Naive thymus-derived CD4-positive, alpha-beta T cell (primary cell): ENCODE data around the gene SRRM5. TPM values are rescaled to one million over a fixed set of nuclear protein-coding genes. Genes with fewer than 3 reads are reported as not detected.

Experiments used
- ATAC-seq: fragments of 150-1000 bp; cut with Tn5 transposase; 2 replicates; pipeline ENCODE4 v1.10.0; 2021; ENCODE audit warnings: mild to moderate bottlenecking, moderate library complexity
- CTCF ChIA-PET: fragments of 350-600 bp; sonication (Branson Sonifier 250); formaldehyde crosslinking; loops from one replicate; lab custom pipeline; 2021; ENCODE audit warnings: antibody characterized with exemption; lab: Charles Lee
- POLR2A ChIA-PET: fragments of 350-600 bp; sonication (Branson Sonifier 250); formaldehyde crosslinking; loops from one replicate; lab custom pipeline; 2021; ENCODE audit warnings: antibody characterized with exemption, inconsistent platforms; lab: Charles Lee
- DNase-seq, 9 donors: peaks; one replicate each; pipeline versions ENCODE4 v3.0.0 to v3.0.0-alpha.2; 2020 to 2022; ENCODE audit warnings: mixed read lengths in 1 of 9
- H3K27ac ChIP-seq: one replicate; pipeline ENCODE4 v1.7.0; 2013; ENCODE audit warnings: mild to moderate bottlenecking, low read depth, low read length, moderate library complexity
- H3K27me3 ChIP-seq, 2 donors: one replicate each; pipeline ENCODE4 v1.7.0; 2013; ENCODE audit warnings: low read length in 2 of 2, mild to moderate bottlenecking in 2 of 2, moderate library complexity in 2 of 2; ENCODE audit not compliant: control insufficient read depth in 2 of 2, insufficient read depth in 2 of 2
- H3K36me3 ChIP-seq, 3 experiments: 1 replicate in 2 of 3; 2 replicates in 1 of 3; pipeline ENCODE4 v1.7.0; 2013; ENCODE audit warnings: low read length in 3 of 3, mild to moderate bottlenecking in 3 of 3, moderate library complexity in 1 of 3; ENCODE audit not compliant: insufficient read depth in 3 of 3, control insufficient read depth in 2 of 3
- H3K4me1 ChIP-seq, 2 donors: one replicate each; pipeline ENCODE4 v1.7.0; 2013; ENCODE audit warnings: low read length in 2 of 2, mild to moderate bottlenecking in 2 of 2, moderate library complexity in 1 of 2; ENCODE audit not compliant: control insufficient read depth in 2 of 2, insufficient read depth in 2 of 2
- H3K4me3 ChIP-seq: 2 replicates; pipeline ENCODE4 v1.7.0; 2013; ENCODE audit warnings: mild to moderate bottlenecking, low read length
- H3K9me3 ChIP-seq, 3 experiments: 1 replicate in 2 of 3; 2 replicates in 1 of 3; pipeline ENCODE4 v1.7.0; 2013; ENCODE audit warnings: low read length in 3 of 3; ENCODE audit not compliant: control insufficient read depth in 2 of 3
- H3K27ac Mint-ChIP-seq, 9 donors: one replicate each; pipeline ENCODE4 v1.8.0; 2020 to 2022; ENCODE audit warnings: mixed read lengths in 9 of 9, mild to moderate bottlenecking in 8 of 9, moderate library complexity in 5 of 9, inconsistent platforms in 2 of 9
- H3K27me3 Mint-ChIP-seq, 5 donors: one replicate each; pipeline ENCODE4 v1.8.0; 2021 to 2022; ENCODE audit warnings: mixed read lengths in 5 of 5, mild to moderate bottlenecking in 1 of 5
- H3K36me3 Mint-ChIP-seq, 5 donors: one replicate each; pipeline ENCODE4 v1.8.0; 2020 to 2022; ENCODE audit warnings: mixed read lengths in 5 of 5, mild to moderate bottlenecking in 3 of 5, inconsistent platforms in 1 of 5
- H3K4me1 Mint-ChIP-seq, 7 donors: one replicate each; pipeline ENCODE4 v1.8.0; 2020 to 2022; ENCODE audit warnings: mixed read lengths in 7 of 7, mild to moderate bottlenecking in 3 of 7, inconsistent platforms in 1 of 7
- H3K4me3 Mint-ChIP-seq, 10 donors: one replicate each; pipeline ENCODE4 v1.8.0; 2020 to 2022; ENCODE audit warnings: mild to moderate bottlenecking in 10 of 10, mixed read lengths in 10 of 10, moderate library complexity in 6 of 10, inconsistent platforms in 2 of 10
- H3K9me3 Mint-ChIP-seq, 11 donors: one replicate each; pipeline ENCODE4 v1.8.0; 2020 to 2022; ENCODE audit warnings: mixed read lengths in 11 of 11, mild to moderate bottlenecking in 4 of 11, inconsistent platforms in 1 of 11, moderate library complexity in 1 of 11
- intact Hi-C, 2 donors: fragments of 100-400 bp; cut with micrococcal nuclease; formaldehyde crosslinking; loops; one replicate each; pipeline ENCODE4 v1.15.1; 2023
- polyA plus RNA-seq, 2 donors: library from polyadenylated mRNA; unstranded; fragments of 300-500 nt; fragmentation: Illumina TruSeq; gene quantifications; one replicate each; pipeline ENCODE4 v1.2.3, GENCODE V29; 2021
- total RNA-seq, 6 experiments: library from RNA in 5 of 6; stranded (reverse) in 5 of 6; gene quantifications; 1 replicate in 5 of 6; 2 replicates in 1 of 6; pipeline ENCODE4 v1.2.3 and lab custom pipeline; 2021 to 2026

SRRM5 gene
- total and polyA plus RNA-seq, 7 experiments from 2014 or later, result 0.56 to 1.7 (median 1.1) TPM

DNA sequence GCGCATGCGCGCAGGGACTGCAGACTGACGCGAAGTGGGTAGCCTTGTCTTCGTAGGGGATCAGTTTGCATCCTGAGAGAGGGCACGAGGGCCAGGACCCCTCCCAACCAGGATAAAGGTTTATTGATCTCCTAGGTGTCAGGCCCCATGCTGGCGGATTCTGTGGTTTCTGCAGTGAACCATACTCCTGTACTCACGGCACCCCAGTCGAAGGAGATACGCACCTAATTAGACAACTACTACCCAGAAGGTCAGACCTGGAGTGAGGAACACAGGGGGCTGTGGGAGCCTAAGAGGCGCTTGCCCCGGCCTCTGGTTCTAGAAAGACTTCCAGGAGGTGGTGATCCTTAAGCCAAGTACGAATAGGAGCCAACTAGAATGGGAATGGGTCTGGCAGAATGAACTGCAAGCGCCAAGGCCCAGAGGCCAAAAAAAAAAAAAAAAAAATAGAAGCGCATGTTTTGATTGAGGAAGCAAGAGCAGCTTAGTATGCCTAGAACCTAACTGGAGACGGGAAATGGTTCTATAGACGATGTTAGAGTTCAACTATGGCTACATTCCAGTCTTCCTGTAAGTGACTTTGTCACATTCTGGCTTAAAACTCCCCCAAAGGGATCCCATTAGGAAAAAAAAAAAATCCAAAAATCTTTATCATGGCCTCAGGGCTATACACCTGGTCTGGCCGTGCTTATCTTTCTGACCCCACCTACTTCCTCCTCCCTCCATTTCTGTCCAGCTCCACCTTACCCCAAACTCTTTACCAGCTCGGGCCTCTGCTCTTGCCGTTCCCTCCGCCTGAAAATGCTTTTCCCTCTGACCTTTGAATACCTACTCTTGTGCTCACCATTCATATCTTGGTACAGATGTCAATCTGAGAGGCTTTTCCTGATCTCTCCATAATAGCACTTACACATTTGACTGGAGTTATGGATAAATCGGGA lies 8.4 kb downstream of the SRRM5 start:
- Mint-ChIP-seq H3K27ac (peak overlapping the region; percentile 93 to 99 (median 97)), H3K4me3 (peak overlapping the region; percentile 95 to 99 (median 98)), H3K4me1 (peaks cover 18 to 61% (median 44%) of the 10 kb centered on the region in 7 donors), H3K9me3 (no peaks in the 10 kb centered on the region), H3K36me3 (peaks cover 0 to 2% (median 0%) of the 10 kb centered on the region in 5 donors), H3K27me3 (no peaks in the 10 kb centered on the region)
- Histone ChIP-seq H3K27me3 (no peaks in the 10 kb centered on the region), H3K4me3 (peak overlapping the region; percentile 63), H3K9me3 (no peaks in the 10 kb centered on the region), H3K36me3 (peaks cover 0 to 8% (median 0%) of the 10 kb centered on the region in 3 experiments), H3K27ac (peak overlapping the region; percentile 83), H3K4me1 (peaks cover 13 to 16% of the 10 kb centered on the region in 2 donors)
- CTCF ChIA-PET, result no interaction called here
- POLR2A ChIA-PET, result interaction anchor here (0.7 to 1.0 kb wide), 5 partner anchors 10 to 1781 kb away, joined by 3 to 4 read pairs (median 3); no protein-coding TSS in a partner anchor
- intact Hi-C loops, result loop anchor here in 1 of 2 donors (1.0 kb wide), 1 partner anchor 48 kb away; no protein-coding TSS in a partner anchor
- DNase-seq (peak in 4 of 9 donors; percentile 64 to 88 (median 84)), ATAC-seq (no peak)

DNA sequence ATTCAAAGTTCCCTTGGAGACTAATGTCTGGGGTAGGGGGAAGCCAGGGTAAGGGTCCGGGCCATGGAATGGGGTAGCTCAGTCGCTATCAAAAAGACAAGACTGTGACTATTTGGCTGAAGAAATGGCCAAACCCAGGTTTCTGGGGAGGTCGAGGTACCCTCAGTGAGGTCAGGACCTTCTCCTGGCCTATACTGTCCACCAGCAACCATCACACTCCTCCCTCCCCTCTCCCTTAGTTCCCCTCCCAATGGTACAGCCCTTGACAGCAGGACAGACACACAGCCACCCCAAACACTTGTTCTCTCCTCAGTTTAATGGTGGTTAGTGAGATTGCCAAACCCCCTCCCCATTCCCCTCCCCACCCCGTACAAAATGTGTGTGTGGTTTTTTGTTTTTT lies 10.2 kb downstream of the SRRM5 start:
- H3K36me3 Mint-ChIP-seq, result peaks cover 0 to 2% (median 0%) of the 10 kb centered on the region in 5 donors

GRCh38 chr19:43622956-43623355 lies 11.1 kb downstream of the SRRM5 start:
- Mint-ChIP-seq H3K36me3 (peaks cover 0 to 2% (median 0%) of the 10 kb centered on the region in 5 donors), H3K27ac (peak overlapping the region in 2 of 9 donors; percentile 43 to 51), H3K9me3 (no peaks in the 10 kb centered on the region), H3K27me3 (peaks cover 0 to 12% (median 0%) of the 10 kb centered on the region in 5 donors), H3K4me3 (no peak overlapping the region), H3K4me1 (peaks cover 18 to 53% (median 41%) of the 10 kb centered on the region in 7 donors)
- Histone ChIP-seq H3K9me3 (no peaks in the 10 kb centered on the region), H3K4me1 (peaks cover 13 to 16% of the 10 kb centered on the region in 2 donors), H3K27ac (no peak overlapping the region), H3K4me3 (no peak overlapping the region), H3K27me3 (no peaks in the 10 kb centered on the region), H3K36me3 (peaks cover 0 to 8% (median 0%) of the 10 kb centered on the region in 3 experiments)
- DNase-seq (peak in 1 of 9 donors; percentile 2), ATAC-seq (no peak)
- ChIA-PET CTCF (no interaction called here), POLR2A (interaction anchor here (1.3 to 2.0 kb wide), 2 partner anchors 11 to 67 kb away, joined by 3 to 4 read pairs; no protein-coding TSS in a partner anchor)
- intact Hi-C loops, result no loop called here

More for the DNA sequence above, 10.2 kb downstream of the SRRM5 start:
- Histone ChIP-seq H3K4me3 (no peak overlapping the region), H3K27me3 (no peaks in the 10 kb centered on the region), H3K36me3 (peaks cover 0 to 8% (median 0%) of the 10 kb centered on the region in 3 experiments), H3K9me3 (no peaks in the 10 kb centered on the region), H3K27ac (no peak overlapping the region), H3K4me1 (peaks cover 13 to 16% of the 10 kb centered on the region in 2 donors)
- peaks cover 18 to 56% (median 41%) of the 10 kb centered on the region in 7 donors for H3K4me1 Mint-ChIP-seq
- H3K9me3 Mint-ChIP-seq, result no peaks in the 10 kb centered on the region
- peaks cover 0 to 7% (median 0%) of the 10 kb centered on the region in 5 donors for H3K27me3 Mint-ChIP-seq
- DNase-seq, result peak in 1 of 9 donors; percentile 2
- CTCF ChIA-PET, result no interaction called here
- POLR2A ChIA-PET, result interaction anchor here (2.0 kb wide), 1 partner anchor 66 kb away, joined by 4 read pairs; no protein-coding TSS in a partner anchor
- H3K27ac Mint-ChIP-seq, result peak overlapping the region in 4 of 9 donors; percentile 65 to 66 (median 66)
- no peak overlapping the region for H3K4me3 Mint-ChIP-seq
- ATAC-seq, result no peak
- intact Hi-C loops, result no loop called here

DNA sequence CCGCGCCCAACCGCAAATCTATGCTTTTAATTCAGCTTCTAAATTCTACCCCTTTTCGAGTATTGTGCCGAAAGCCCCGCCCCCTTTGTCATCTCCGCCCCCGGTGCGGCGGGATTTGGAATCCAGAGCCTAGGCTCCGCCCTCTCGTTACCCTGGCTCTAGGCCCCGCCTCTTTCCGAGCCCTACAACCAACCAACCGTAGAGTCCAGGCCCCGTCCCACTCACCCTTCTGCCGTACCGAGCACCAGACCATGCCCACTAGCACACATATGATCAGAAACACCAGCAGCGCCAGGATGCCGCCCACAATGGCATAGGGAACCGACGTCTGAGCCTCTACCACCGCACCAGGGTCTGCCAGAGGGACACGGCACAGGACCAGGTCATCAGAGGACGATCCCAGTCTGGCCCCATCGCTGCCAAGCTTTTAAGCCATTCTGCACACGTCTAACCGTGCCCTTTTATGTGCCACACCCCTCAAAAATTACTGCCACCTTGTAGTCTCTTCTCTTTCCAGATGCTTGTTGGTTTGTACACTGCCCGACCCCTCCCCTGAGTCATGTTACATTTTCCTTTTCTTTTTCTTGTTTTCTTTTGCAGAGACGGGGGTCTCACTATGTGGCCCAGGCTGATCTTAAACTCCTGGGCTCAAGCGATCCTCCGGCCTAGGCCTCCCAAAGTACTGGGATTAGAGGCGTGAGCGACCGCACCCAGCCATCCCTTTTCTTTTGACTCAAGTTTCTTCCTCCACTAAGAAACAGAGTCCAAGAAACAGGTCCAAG lies 12.2 kb downstream of the SRRM5 start:
- ATAC-seq (no peak), DNase-seq (peak in 1 of 9 donors; percentile 8)
- POLR2A ChIA-PET, result interaction anchor here (0.6 to 1.3 kb wide), 3 partner anchors 9 to 44 kb away, joined by 3 to 4 read pairs (median 3); no protein-coding TSS in a partner anchor
- Histone ChIP-seq H3K36me3 (peaks cover 0 to 7% (median 0%) of the 10 kb centered on the region in 3 experiments), H3K27me3 (no peaks in the 10 kb centered on the region), H3K4me1 (peaks cover 10 to 13% of the 10 kb centered on the region in 2 donors), H3K27ac (no peak overlapping the region), H3K9me3 (no peaks in the 10 kb centered on the region), H3K4me3 (no peak overlapping the region)
- intact Hi-C loops, result no loop called here
- peaks cover 0 to 2% (median 0%) of the 10 kb centered on the region in 5 donors for H3K36me3 Mint-ChIP-seq
- peak overlapping the region in 1 of 10 donors; percentile 9 for H3K4me3 Mint-ChIP-seq
- CTCF ChIA-PET, result no interaction called here
- peaks cover 18 to 42% (median 35%) of the 10 kb centered on the region in 7 donors for H3K4me1 Mint-ChIP-seq
- H3K27me3 Mint-ChIP-seq, result peaks cover 0 to 12% (median 0%) of the 10 kb centered on the region in 5 donors
- peak overlapping the region in 4 of 9 donors; percentile 40 to 73 (median 58) for H3K27ac Mint-ChIP-seq
- H3K9me3 Mint-ChIP-seq, result no peaks in the 10 kb centered on the region

- Mint-ChIP-seq H3K9me3 (no peaks in the 10 kb centered on the region), H3K27me3 (peaks cover 0 to 12% (median 0%) of the 10 kb centered on the region in 5 donors), H3K27ac (peak overlapping the region in 5 of 9 donors; percentile 40 to 70 (median 56)), H3K36me3 (peaks cover 0 to 2% (median 0%) of the 10 kb centered on the region in 5 donors), H3K4me1 (peaks cover 13 to 38% (median 30%) of the 10 kb centered on the region in 7 donors), H3K4me3 (peak overlapping the region in 6 of 10 donors; percentile 32 to 54 (median 52))
- Histone ChIP-seq H3K27ac (no peak overlapping the region), H3K4me1 (peaks cover 9 to 13% of the 10 kb centered on the region in 2 donors), H3K9me3 (no peaks in the 10 kb centered on the region), H3K4me3 (no peak overlapping the region), H3K27me3 (no peaks in the 10 kb centered on the region), H3K36me3 (no peaks in the 10 kb centered on the region)
- POLR2A ChIA-PET, result interaction anchor here (0.6 to 1.0 kb wide), 3 partner anchors 27 to 43 kb away, joined by 3 to 4 read pairs (median 3); no protein-coding TSS in a partner anchor
- ATAC-seq, result peak; percentile 96
- intact Hi-C loops, result loop anchor here in 1 of 2 donors (1.0 kb wide), 1 partner anchor 70 kb away; no protein-coding TSS in a partner anchor
- CTCF ChIA-PET, result no interaction called here
- peak; percentile 69 to 87 (median 82) for DNase-seq
Measured at GRCh38 chr19:43624933-43625332, 13.0 kb downstream of the SRRM5 start.
